GM23248 (cell line): ENCODE measurements around the gene SERPINA6. TPM values are rescaled to one million over a fixed set of nuclear protein-coding genes. Genes with fewer than 3 reads are reported as not detected.
"Not testable (repeated sequence)": the region's sequence is repeated elsewhere in the genome, so short reads cannot be mapped to it uniquely, and the experiment has no call there.

Experiments used
- DNase-seq: peaks from one replicate; pipeline ENCODE4 v3.0.0-alpha.2; 2015
- H2AFZ ChIP-seq: fragments of 200-600 bp; sonication (generic); 2 replicates; pipeline ENCODE4 v1.6.1; 2016; ENCODE audit warnings: antibody characterized with exemption
- H3F3A ChIP-seq: fragments of 200-600 bp; sonication (generic); 2 replicates; pipeline ENCODE4 v1.6.1; 2016; ENCODE audit warnings: mild to moderate bottlenecking, antibody characterized with exemption, mixed run types; ENCODE audit not compliant: insufficient read depth
- H3K27ac ChIP-seq: fragments of 200-600 bp; sonication (generic); 2 replicates; pipeline ENCODE4 v1.5.1; 2016; ENCODE audit warnings: mild to moderate bottlenecking
- H3K27me3 ChIP-seq: fragments of 200-600 bp; sonication (generic); replicated peaks from 2 replicates; pipeline ENCODE4 v1.6.1; 2016; ENCODE audit warnings: mild to moderate bottlenecking; ENCODE audit not compliant: insufficient read depth
- H3K36me3 ChIP-seq: fragments of 200-600 bp; sonication (generic); 2 replicates; pipeline ENCODE4 v1.6.1; 2016; ENCODE audit warnings: low read depth, mild to moderate bottlenecking
- H3K4me1 ChIP-seq: fragments of 200-600 bp; sonication (generic); 2 replicates; pipeline ENCODE4 v1.6.1; 2016; ENCODE audit warnings: mild to moderate bottlenecking; ENCODE audit not compliant: insufficient read depth
- H3K4me2 ChIP-seq: fragments of 200-600 bp; sonication (generic); one replicate; pipeline ENCODE4 v1.6.1; 2016; ENCODE audit warnings: mild to moderate bottlenecking; ENCODE audit not compliant: unreplicated experiment
- H3K4me3 ChIP-seq: fragments of 200-600 bp; sonication (generic); 2 replicates; pipeline ENCODE4 v1.5.1; 2016; ENCODE audit warnings: mild to moderate bottlenecking
- H3K79me2 ChIP-seq: fragments of 200-600 bp; sonication (generic); 2 replicates; pipeline ENCODE4 v1.6.1; 2016; ENCODE audit warnings: mild to moderate bottlenecking; ENCODE audit not compliant: insufficient read depth
- H3K9ac ChIP-seq: fragments of 200-600 bp; sonication (generic); 2 replicates; pipeline ENCODE4 v1.6.1; 2016; ENCODE audit warnings: mild to moderate bottlenecking
- H3K9me2 ChIP-seq: fragments of 200-600 bp; sonication (generic); 2 replicates; pipeline ENCODE4 v1.6.1; 2016; ENCODE audit warnings: mixed run types, mild to moderate bottlenecking, moderate library complexity; ENCODE audit not compliant: insufficient read depth
- H3K9me3 ChIP-seq: fragments of 200-600 bp; sonication (generic); one replicate; pipeline ENCODE4 v1.6.1; 2017; ENCODE audit warnings: low read depth
- H4K20me1 ChIP-seq: fragments of 200-600 bp; sonication (generic); 2 replicates; pipeline ENCODE4 v1.6.0; 2016; ENCODE audit not compliant: insufficient read depth
- EZH2 ChIP-seq: fragments of 200-600 bp; sonication (generic); IDR thresholded peaks from 2 replicates; pipeline ENCODE4 v1.6.1; 2018; ENCODE audit warnings: antibody characterized with exemption, mild to moderate bottlenecking; ENCODE audit not compliant: insufficient read depth, poor library complexity, severe bottlenecking
- EZH2phosphoT487 ChIP-seq: fragments of 200-600 bp; sonication (generic); IDR thresholded peaks from 2 replicates; pipeline ENCODE4 v1.6.1; 2018; ENCODE audit warnings: antibody characterized with exemption, moderate library complexity, mild to moderate bottlenecking, low read depth; ENCODE audit not compliant: insufficient read depth
- WGBS, 2 experiments: methylation state at CpG; one replicate each; pipeline ENCODE4 v1.1.6; 2015 to 2017; ENCODE audit warnings: low lambda C conversion rate in 2 of 2, low coverage in 1 of 2; ENCODE audit errors: missing lambda C conversion rate in 2 of 2; 5-methylcytosine and 5-hydroxymethylcytosine counted together
- in situ Hi-C: fragments of 300-500 bp; cut with MboI; formaldehyde crosslinking; loops from 2 replicates; pipeline ENCODE4 v1.15.0; 2020
- polyA plus RNA-seq: library from polyadenylated mRNA; unstranded; fragments of >200 nt; fragmentation: Nextera tagmentation; extraction: Ambion mirVana; gene quantifications from 2 replicates; pipeline ENCODE4 v1.2.1, GENCODE V29; 2016
- total RNA-seq: library from RNA; depleted of rRNA; stranded (reverse); fragments of >200 nt; shearing (Covaris generic); gene quantifications from 2 replicates; pipeline ENCODE4 v1.2.3, GENCODE V29; 2014

The SERPINA6 gene
- total and polyA plus RNA-seq, 2 experiments from 2014 or later, result not detected

GRCh38 chr14:94298130-94298529, 25.0 kb downstream of the SERPINA6 start:
- H3K9me3 ChIP-seq, result no peaks in the 10 kb centered on the region
- H3K36me3 ChIP-seq, result no peaks in the 10 kb centered on the region
- H3K9ac ChIP-seq, result no peak overlapping the region
- no peak overlapping the region for H3K4me3 ChIP-seq
- H3K4me1 ChIP-seq, result no peaks in the 10 kb centered on the region
- H3K27me3 ChIP-seq, result no peaks in the 10 kb centered on the region
- no peaks in the 10 kb centered on the region for H3K9me2 ChIP-seq
- in situ Hi-C loops, result no loop called here
- WGBS, 2 experiments, result 64 to 68% methylated on average over 15 of the region's 15 CpGs
- H4K20me1 ChIP-seq, result no peaks in the 10 kb centered on the region
- TF ChIP-seq EZH2 (no peak), EZH2phosphoT487 (no peak)
- no peak overlapping the region for H3K27ac ChIP-seq
- DNase-seq, result no peak
- no peak overlapping the region for H3K4me2 ChIP-seq
- no peak overlapping the region for H2AFZ ChIP-seq
- H3K79me2 ChIP-seq, result no peaks in the 10 kb centered on the region
- H3F3A ChIP-seq, result no peaks in the 10 kb centered on the region

DNA sequence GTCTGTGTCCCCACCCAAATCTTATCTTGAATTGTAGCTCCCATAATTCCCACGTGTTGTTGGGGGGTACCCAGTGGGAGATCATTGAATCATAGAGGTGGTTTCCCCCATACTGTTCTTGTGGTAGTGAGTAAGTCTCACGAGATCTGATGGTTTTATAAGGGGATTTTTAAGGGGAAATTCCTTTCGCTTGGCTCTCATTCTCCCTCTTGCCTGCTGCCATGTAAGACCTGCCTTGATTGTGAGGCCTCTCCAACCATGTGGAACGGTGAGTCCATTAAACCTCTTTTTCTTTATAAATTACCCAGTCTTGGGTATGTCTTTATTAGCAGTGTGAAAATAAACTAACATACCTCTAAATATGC, 27.0 kb downstream of the SERPINA6 start:
- H4K20me1 ChIP-seq, in situ Hi-C loops, H3K9me3 ChIP-seq, H3K4me2 ChIP-seq, H2AFZ ChIP-seq, H3K9me2 ChIP-seq, H3K27ac ChIP-seq, H3F3A ChIP-seq, H3K9ac ChIP-seq, H3K36me3 ChIP-seq, H3K4me3 ChIP-seq, H3K27me3 ChIP-seq, DNase-seq, H3K79me2 ChIP-seq, H3K4me1 ChIP-seq: not testable (repeated sequence)
- WGBS, 2 experiments, result 62 to 64% methylated on average over 4 of the region's 4 CpGs

DNA sequence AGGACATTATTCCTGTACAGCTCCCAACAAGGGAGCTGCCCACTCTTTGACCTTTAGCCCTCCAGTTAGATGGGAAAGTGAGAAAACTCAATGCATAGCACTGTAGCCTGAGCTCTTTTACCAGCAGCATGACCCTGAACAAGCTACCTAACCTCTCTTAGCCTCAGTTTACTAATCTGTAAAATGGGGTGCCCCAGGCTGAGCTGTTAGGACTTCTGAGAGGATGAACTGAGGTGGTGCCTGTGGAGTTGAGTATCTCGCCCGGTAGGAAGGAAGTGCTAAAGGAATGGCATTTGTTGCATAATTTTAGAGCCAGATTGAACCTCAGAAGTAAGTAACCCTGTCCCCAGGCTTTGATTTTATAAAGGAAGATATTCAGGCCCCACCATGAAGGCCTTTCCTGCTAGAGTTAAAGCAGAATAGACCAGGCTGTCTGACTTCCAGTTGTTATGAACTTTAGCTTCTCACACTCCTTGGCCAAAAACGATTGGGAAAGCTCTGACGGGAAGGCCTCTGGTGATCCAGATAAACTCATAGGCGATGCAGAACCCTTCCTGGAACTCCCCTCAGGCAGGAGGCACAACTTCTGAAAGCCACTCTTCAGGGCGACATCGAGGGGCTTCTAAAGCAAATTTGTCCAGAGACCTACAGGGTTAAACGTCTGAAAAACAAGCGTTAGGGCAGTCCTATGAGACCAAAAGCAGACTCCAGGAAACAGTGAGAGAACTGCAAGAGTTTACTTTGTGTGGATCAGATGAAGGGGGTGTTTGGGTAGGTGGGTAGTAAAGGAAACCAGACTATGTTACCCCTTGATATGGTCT, 27.6 kb downstream of the SERPINA6 start:
- Histone ChIP-seq H3K4me2 (no peak overlapping the region), H2AFZ (no peak overlapping the region), H3F3A (no peaks in the 10 kb centered on the region), H3K4me3 (no peak overlapping the region), H3K36me3 (no peaks in the 10 kb centered on the region), H3K4me1 (no peaks in the 10 kb centered on the region), H3K9me2 (no peaks in the 10 kb centered on the region), H4K20me1 (no peaks in the 10 kb centered on the region), H3K9me3 (no peaks in the 10 kb centered on the region), H3K27me3 (no peaks in the 10 kb centered on the region), H3K79me2 (no peaks in the 10 kb centered on the region), H3K27ac (no peak overlapping the region), H3K9ac (no peak overlapping the region)
- in situ Hi-C loops, result no loop called here
- WGBS, 2 experiments, result 48 to 63% methylated on average over 9 of the region's 9 CpGs
- DNase-seq, result no peak
- no peak for TF ChIP-seq EZH2
- TF ChIP-seq EZH2phosphoT487, result no peak

DNA sequence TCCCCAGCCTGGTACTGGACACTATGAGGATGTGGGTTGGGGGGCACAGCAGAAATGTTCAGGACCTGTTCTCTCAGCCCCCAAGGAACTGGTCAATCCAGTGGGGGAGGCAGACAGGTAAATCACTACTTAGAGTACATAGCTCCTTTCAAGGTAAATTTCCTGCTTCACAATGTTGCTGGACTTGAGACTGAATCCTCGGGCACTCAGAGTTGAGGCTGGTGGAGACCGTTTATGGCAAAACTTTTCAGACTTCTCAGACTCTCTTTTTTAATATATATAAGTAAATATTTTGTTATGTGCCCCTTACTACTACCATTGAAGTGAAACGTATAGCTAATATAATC, 29.6 kb downstream of the SERPINA6 start:
- in situ Hi-C loops, result no loop called here
- 47 to 49% methylated on average over 3 of the region's 3 CpGs for WGBS, 2 experiments
- H4K20me1 ChIP-seq, result no peaks in the 10 kb centered on the region
- H3F3A ChIP-seq, result no peaks in the 10 kb centered on the region
- TF ChIP-seq EZH2 (no peak), EZH2phosphoT487 (no peak)
- DNase-seq, result no peak
- no peaks in the 10 kb centered on the region for H3K9me3 ChIP-seq
- H3K79me2 ChIP-seq, result no peaks in the 10 kb centered on the region
- no peaks in the 10 kb centered on the region for H3K4me1 ChIP-seq
- no peaks in the 10 kb centered on the region for H3K9me2 ChIP-seq
- H2AFZ ChIP-seq, result no peak overlapping the region
- no peaks in the 10 kb centered on the region for H3K36me3 ChIP-seq
- H3K4me3 ChIP-seq, result no peak overlapping the region
- H3K9ac ChIP-seq, result no peak overlapping the region
- H3K27me3 ChIP-seq, result no peaks in the 10 kb centered on the region
- no peak overlapping the region for H3K4me2 ChIP-seq
- no peak overlapping the region for H3K27ac ChIP-seq
